Retina (tissue), 1 donor: Measurements from ENCODE around the gene DOCK2.
"Not testable (repeated sequence)": the region's sequence is repeated elsewhere in the genome, so short reads cannot be mapped to it uniquely, and the experiment has no call there.

Experiments used
- DNase-seq: peaks from one replicate; pipeline ENCODE4 v3.0.0-alpha.2; 2016

Gene DOCK2

GRCh38 chr5:169721771-169722170 is 84.7 kb downstream of the DOCK2 start:
- DNase-seq = no peak

GRCh38 chr5:169723103-169723831 is 86.2 kb downstream of the DOCK2 start:
- no peak for DNase-seq

GRCh38 chr5:169724303-169725087 is 87.4 kb downstream of the DOCK2 start:
- no peak for DNase-seq

GRCh38 chr5:169725665-169726064 is 88.6 kb downstream of the DOCK2 start:
- not testable (repeated sequence) for DNase-seq

GRCh38 chr5:169728418-169728817 is 91.3 kb downstream of the DOCK2 start:
- no peak for DNase-seq

- no peak for DNase-seq
Measured at GRCh38 chr5:169731221-169731620, 94.1 kb downstream of the DOCK2 start.

- DNase-seq = no peak
Measured at GRCh38 chr5:169732841-169733240, 95.8 kb downstream of the DOCK2 start.

- no peak for DNase-seq
Measured at GRCh38 chr5:169735913-169736312, 98.8 kb downstream of the DOCK2 start.

- DNase-seq = no peak
Measured at GRCh38 chr5:169736653-169737052, 99.6 kb downstream of the DOCK2 start.

GRCh38 chr5:169740435-169740834 is 103.4 kb downstream of the DOCK2 start:
- no peak for DNase-seq

- no peak for DNase-seq
Measured at GRCh38 chr5:169742771-169743296, 105.8 kb downstream of the DOCK2 start.

- DNase-seq = no peak
Measured at GRCh38 chr5:169744336-169744735, 107.3 kb downstream of the DOCK2 start.

GRCh38 chr5:169745441-169746146 is 108.5 kb downstream of the DOCK2 start:
- no peak for DNase-seq

GRCh38 chr5:169746147-169746694 is 109.1 kb downstream of the DOCK2 start:
- no peak for DNase-seq

GRCh38 chr5:169748174-169748573 is 111.1 kb downstream of the DOCK2 start:
- DNase-seq = no peak

GRCh38 chr5:169749295-169749694 is 112.2 kb downstream of the DOCK2 start:
- DNase-seq = no peak

GRCh38 chr5:169751490-169751889 is 114.4 kb downstream of the DOCK2 start:
- no peak for DNase-seq

- DNase-seq = not testable (repeated sequence)
Measured at GRCh38 chr5:169752566-169752965, 115.5 kb downstream of the DOCK2 start.

- DNase-seq = no peak
Measured at GRCh38 chr5:169753795-169754194, 116.7 kb downstream of the DOCK2 start.

- DNase-seq = no peak
Measured at GRCh38 chr5:169754737-169755136, 117.7 kb downstream of the DOCK2 start.

- DNase-seq = no peak
Measured at GRCh38 chr5:169756071-169756765, 119.1 kb downstream of the DOCK2 start.

GRCh38 chr5:169757016-169757415 is 119.9 kb downstream of the DOCK2 start:
- DNase-seq = no peak
